VCaP (cell line): Measurements from ENCODE around the gene PATE1.
A peak's percentile ranks its signal among the peaks of the same experiment; 100 is the strongest.

Experiments used
- H3K27ac ChIP-seq: fragments of 450-650 bp; 2 replicates; pipeline ENCODE4 v1.5.1; 2017
- TF ChIP-seq, protein P1 (sequence below): fragments of 450-650 bp; conservative IDR thresholded peaks from 2 replicates; pipeline ENCODE4 v1.5.1; 2017; ENCODE audit warnings: mild to moderate bottlenecking, moderate library complexity

The PATE1 gene

DNA sequence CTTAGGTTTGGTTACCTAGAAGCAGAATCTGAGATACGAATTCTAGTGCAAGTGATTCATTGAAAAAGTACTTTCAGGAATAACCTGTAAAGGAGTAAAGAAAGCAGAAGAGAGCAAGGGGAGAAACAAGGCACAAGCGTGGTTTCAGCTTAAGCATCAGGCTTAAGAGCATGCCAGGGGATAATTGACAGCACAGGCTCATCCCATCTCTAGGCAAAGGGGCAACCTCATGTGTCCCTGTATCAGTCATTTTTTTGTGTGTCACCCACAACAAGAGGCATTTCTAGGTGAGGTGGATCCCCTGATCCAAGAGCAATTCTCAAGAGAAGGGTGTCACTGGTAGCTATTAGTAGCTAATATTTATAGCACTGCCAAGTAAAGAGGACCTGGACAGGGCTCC is 24.5 kb downstream of the PATE1 start:
- TF ChIP-seq, protein P1, sequence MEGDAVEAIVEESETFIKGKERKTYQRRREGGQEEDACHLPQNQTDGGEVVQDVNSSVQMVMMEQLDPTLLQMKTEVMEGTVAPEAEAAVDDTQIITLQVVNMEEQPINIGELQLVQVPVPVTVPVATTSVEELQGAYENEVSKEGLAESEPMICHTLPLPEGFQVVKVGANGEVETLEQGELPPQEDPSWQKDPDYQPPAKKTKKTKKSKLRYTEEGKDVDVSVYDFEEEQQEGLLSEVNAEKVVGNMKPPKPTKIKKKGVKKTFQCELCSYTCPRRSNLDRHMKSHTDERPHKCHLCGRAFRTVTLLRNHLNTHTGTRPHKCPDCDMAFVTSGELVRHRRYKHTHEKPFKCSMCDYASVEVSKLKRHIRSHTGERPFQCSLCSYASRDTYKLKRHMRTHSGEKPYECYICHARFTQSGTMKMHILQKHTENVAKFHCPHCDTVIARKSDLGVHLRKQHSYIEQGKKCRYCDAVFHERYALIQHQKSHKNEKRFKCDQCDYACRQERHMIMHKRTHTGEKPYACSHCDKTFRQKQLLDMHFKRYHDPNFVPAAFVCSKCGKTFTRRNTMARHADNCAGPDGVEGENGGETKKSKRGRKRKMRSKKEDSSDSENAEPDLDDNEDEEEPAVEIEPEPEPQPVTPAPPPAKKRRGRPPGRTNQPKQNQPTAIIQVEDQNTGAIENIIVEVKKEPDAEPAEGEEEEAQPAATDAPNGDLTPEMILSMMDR: no peak
- H3K27ac ChIP-seq: no peak overlapping the region

DNA sequence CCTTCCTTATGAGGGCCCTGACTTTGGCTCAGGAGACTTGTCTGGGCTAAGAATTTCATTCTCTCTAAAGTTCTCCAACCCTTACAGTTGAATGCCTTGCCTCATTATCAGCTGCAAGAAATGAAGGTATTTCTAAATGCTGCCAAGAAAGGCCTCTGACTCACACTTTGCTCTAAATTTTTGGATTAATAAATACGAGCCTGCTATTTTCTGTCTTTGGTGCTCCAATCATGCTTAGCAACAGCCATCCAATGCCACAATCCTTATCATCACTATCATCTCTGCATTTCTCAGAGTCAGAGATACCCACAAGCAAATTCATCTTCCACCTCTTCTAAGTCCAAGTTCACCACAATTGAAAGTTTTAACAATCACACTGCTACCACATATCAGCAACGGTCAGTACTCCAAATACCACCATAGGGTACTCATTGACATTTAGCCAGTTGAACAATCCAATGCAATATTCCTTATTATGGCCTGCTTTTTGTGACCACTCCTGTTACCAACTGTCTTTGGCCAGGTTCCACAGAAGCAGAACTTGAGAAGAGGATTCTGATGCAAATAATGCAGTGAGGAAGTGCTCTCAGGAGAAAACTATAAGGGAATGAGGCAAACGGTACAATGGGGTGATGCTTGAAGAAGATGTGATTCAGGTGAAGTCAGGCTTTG is 26.9 kb downstream of the PATE1 start:
- H3K27ac ChIP-seq: no peak overlapping the region
- TF ChIP-seq, protein P1: no peak

- no peak overlapping the region for H3K27ac ChIP-seq
- TF ChIP-seq, protein P1: no peak
Measured at GRCh38 chr11:125773516-125773915, 27.4 kb downstream of the PATE1 start.

DNA sequence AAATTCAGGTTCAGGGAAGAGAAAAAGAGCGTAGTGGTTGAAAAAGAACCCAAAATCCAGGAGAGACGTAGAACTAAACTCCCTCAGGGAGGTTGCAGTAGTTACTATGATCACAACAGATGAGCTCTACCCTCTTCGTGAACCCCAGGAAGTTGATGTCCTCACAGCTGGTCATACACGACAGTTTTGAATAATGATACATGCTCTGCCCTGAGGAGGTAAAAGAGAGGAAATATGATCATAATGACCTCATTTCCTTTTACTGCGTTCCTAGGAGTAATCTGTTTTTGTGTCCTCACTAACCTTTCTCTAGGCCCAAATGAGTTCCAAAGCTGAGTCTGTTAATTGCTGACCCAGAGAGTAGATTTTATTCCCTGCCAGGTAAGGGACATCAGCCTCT is 31.2 kb downstream of the PATE1 start:
- TF ChIP-seq, protein P1: no peak
- H3K27ac ChIP-seq: no peak overlapping the region

GRCh38 chr11:125778728-125779127 is 32.6 kb downstream of the PATE1 start, which contains the start of gene PATE2:
Gene PATE2, minus strand, starts transcription at chr11:125778828. Its CDS starts 55 bp downstream, at chr11:125778773.
- peak within 1 kb of the TSS; percentile 41 for H3K27ac ChIP-seq
- TF ChIP-seq, protein P1: no peak

DNA sequence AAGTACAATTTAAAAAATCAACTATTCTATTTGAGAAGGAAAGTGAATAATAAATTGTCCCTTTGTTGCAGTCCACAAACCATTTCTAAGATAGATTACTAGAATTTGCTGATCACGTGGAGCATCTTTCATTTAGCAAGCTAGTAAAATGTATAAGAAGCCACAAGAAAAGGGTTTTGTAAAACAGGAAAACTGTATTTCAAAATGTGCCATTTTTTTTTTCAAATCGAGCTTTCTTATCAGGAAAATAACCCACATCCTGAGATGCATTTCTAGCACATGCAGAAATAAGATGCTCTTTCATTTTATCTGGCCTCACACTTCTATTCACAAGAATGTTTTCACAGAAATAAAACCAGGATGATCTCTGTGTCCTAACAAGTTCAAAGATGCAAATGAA is 38.6 kb downstream of the PATE1 start:
- TF ChIP-seq, protein P1: no peak
- no peak overlapping the region for H3K27ac ChIP-seq

- no peak within 1 kb of the TSS for H3K27ac ChIP-seq
- TF ChIP-seq, protein P1: no peak
Measured at GRCh38 chr11:125787827-125788226, 41.7 kb downstream of the PATE1 start, which contains the start of gene PATE3. Gene PATE3, plus strand, starts transcription at chr11:125788127. Its CDS starts 25 bp downstream, at chr11:125788152.
